Fibroblast of villous mesenchyme (primary cell): ENCODE data around the gene UBE2G2. TPM values are rescaled to one million over a fixed set of nuclear protein-coding genes. Genes with fewer than 3 reads are reported as not detected.

Experiments used
- DNase-seq: peaks from one replicate; pipeline ENCODE4 v3.0.0-alpha.2; 2010; ENCODE audit warnings: low read depth
- H3K4me3 ChIP-seq: 2 replicates; pipeline ENCODE4 v1.5.1; 2011; ENCODE audit warnings: low read depth, mild to moderate bottlenecking, low read length
- CTCF ChIP-seq: IDR thresholded peaks from 2 replicates; pipeline ENCODE4 v1.5.1; 2012; ENCODE audit warnings: low read depth, mild to moderate bottlenecking, low read length; ENCODE audit not compliant: insufficient read depth
- total RNA-seq: library from RNA; depleted of rRNA; stranded (reverse); fragments of >200 nt; gene quantifications from 2 replicates; pipeline ENCODE4 v1.2.3, GENCODE V29; 2012

The UBE2G2 gene
- total RNA-seq, 1 donor = 88.5 TPM

DNA sequence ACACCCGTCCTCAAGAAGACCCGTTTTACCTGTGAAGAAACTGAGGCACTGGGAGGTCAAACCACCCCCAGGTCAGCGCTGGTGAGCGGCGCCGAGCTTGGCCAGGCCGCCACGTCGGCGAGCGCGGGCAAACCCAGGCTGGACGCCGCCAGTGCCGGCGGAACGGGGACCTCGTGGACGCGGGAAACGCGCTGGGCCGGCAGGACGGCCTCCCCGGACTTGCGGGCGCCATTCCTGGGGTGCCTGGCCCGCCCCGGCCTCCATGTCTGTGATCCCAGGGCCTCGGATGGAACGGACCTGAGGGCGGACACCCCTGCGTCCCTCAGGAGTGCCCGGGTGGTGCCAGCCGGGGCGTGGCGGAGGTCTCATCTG is 17.0 kb upstream of the UBE2G2 start:
- no peak for TF ChIP-seq CTCF
- no peak for DNase-seq
- H3K4me3 ChIP-seq = peak overlapping the region; percentile 59

GRCh38 chr21:44817914-44818639 is 16.5 kb upstream of the UBE2G2 start, which contains the start of gene SUMO3:
Gene SUMO3, minus strand, starts transcription at chr21:44818062. Its CDS starts 94 bp downstream, at chr21:44817968.
- no peak for TF ChIP-seq CTCF
- peak; percentile 80 for DNase-seq
- H3K4me3 ChIP-seq = peak within 1 kb of the TSS; percentile 74

- DNase-seq = peak; percentile 94
- peak overlapping the region; percentile 74 for H3K4me3 ChIP-seq
- no peak for TF ChIP-seq CTCF
These were observed 15.9 kb upstream of the UBE2G2 start for GRCh38 chr21:44817506-44817880.

DNA sequence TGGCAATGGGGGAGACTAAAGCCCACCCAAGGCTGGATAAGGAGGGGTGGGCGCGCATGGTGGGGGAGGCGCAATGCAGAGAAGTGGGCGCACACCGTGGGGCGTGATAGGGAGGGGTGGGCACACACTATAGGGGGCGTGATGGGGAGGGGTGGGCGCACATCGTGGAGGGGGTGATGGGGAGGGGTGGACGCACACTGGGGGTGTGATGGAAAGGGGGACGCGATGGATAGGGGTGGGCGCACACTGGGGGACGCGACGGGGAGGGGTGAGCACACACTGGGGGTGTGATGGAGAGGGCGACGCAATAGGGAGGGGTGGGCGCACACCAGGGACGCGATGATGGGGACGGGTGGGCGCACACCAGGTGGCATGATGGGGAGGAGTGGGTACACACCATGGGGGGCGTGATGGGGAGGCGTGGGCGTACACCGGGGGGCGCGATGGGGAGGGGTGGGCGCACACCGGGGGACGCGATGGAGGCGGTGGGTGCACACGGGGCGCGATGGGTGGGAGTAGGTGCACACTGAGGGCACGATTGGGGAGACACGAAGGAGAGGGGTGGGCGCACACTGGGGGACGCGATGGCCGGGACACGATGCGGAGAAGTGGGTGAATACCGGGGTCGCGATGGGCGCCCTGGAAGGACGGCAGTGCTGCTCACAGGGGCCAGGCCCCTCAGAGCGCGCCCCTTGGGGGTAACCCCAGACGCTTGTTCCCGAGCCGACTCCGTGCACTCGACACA is 15.3 kb upstream of the UBE2G2 start:
- peak overlapping the region; percentile 74 for H3K4me3 ChIP-seq
- no peak for DNase-seq
- no peak for TF ChIP-seq CTCF

GRCh38 chr21:44815852-44816628 is 14.4 kb upstream of the UBE2G2 start:
- no peak for DNase-seq
- H3K4me3 ChIP-seq = no peak overlapping the region
- TF ChIP-seq CTCF = no peak

GRCh38 chr21:44815225-44815624 is 13.6 kb upstream of the UBE2G2 start:
- TF ChIP-seq CTCF = no peak
- no peak for DNase-seq
- H3K4me3 ChIP-seq = no peak overlapping the region
